GM21825 (cell line): Measurements from ENCODE around the gene TMEM163.
"Not testable (repeated sequence)": the region's sequence is repeated elsewhere in the genome, so short reads cannot be mapped to it uniquely, and the experiment has no call there.

ENCODE experiments used
- ATAC-seq: cut with Tn5 transposase; IDR thresholded peaks from one replicate; pipeline ENCODE4 v1.9.1; 2021; ENCODE audit warnings: mild to moderate bottlenecking, moderate library complexity; ENCODE audit not compliant: unreplicated experiment

TMEM163 gene

GRCh38 chr2:134499307-134499926 is 219.4 kb downstream of the TMEM163 start:
- ATAC-seq, result no peak

- no peak for ATAC-seq
These were observed 220.1 kb downstream of the TMEM163 start for GRCh38 chr2:134498654-134499053.

GRCh38 chr2:134493797-134494196 is 225.0 kb downstream of the TMEM163 start:
- no peak for ATAC-seq

GRCh38 chr2:134491771-134492441 is 226.9 kb downstream of the TMEM163 start:
- no peak for ATAC-seq

GRCh38 chr2:134491022-134491421 is 227.8 kb downstream of the TMEM163 start:
- ATAC-seq, result no peak

GRCh38 chr2:134490559-134490958 is 228.2 kb downstream of the TMEM163 start:
- no peak for ATAC-seq

- ATAC-seq, result no peak
These were observed 228.9 kb downstream of the TMEM163 start for GRCh38 chr2:134489732-134490384.

- no peak for ATAC-seq
These were observed 235.9 kb downstream of the TMEM163 start for GRCh38 chr2:134482766-134483340.

- no peak for ATAC-seq
These were observed 236.6 kb downstream of the TMEM163 start for GRCh38 chr2:134482131-134482723.

- no peak for ATAC-seq
These were observed 239.0 kb downstream of the TMEM163 start for GRCh38 chr2:134479696-134480330.

- ATAC-seq, result not testable (repeated sequence)
These were observed 241.8 kb downstream of the TMEM163 start for GRCh38 chr2:134476982-134477381.

- no peak for ATAC-seq
These were observed 248.1 kb downstream of the TMEM163 start for GRCh38 chr2:134470561-134471168.

- no peak for ATAC-seq
These were observed 249.2 kb downstream of the TMEM163 start for GRCh38 chr2:134469516-134470115.

- no peak for ATAC-seq
These were observed 250.0 kb downstream of the TMEM163 start for GRCh38 chr2:134468776-134469175.

- no peak for ATAC-seq
These were observed 250.6 kb downstream of the TMEM163 start for GRCh38 chr2:134468164-134468563.

- ATAC-seq, result no peak
These were observed 252.7 kb downstream of the TMEM163 start for GRCh38 chr2:134466141-134466540.

- ATAC-seq, result no peak
These were observed 253.3 kb downstream of the TMEM163 start for GRCh38 chr2:134465228-134466105.

GRCh38 chr2:134463699-134464022 is 255.1 kb downstream of the TMEM163 start:
- no peak for ATAC-seq
